DND-41 (cell line): ENCODE measurements around the gene SEMA3D.

Experiments
- ATAC-seq: fragments of 200-7000 bp; cut with Tn5 transposase; 3 replicates; pipeline ENCODE4 v1.9.1; 2021; ENCODE audit warnings: low read depth; ENCODE audit not compliant: insufficient read depth
- DNase-seq: peaks from one replicate; pipeline ENCODE4 v3.0.0-alpha.2; 2020
- H2AFZ ChIP-seq: 2 replicates; pipeline ENCODE4 v1.6.0; 2012; ENCODE audit warnings: low read depth, low read length
- H3K27ac ChIP-seq: 2 replicates; pipeline ENCODE4 v1.5.1; 2012; ENCODE audit warnings: low read length, inconsistent platforms
- H3K27me3 ChIP-seq: fragments of 200-600 bp; sonication (generic); 2 replicates; pipeline ENCODE4 v1.6.0; 2012; ENCODE audit warnings: low read length, mild to moderate bottlenecking, inconsistent platforms; ENCODE audit not compliant: insufficient read depth, poor library complexity
- H3K36me3 ChIP-seq: 2 replicates; pipeline ENCODE4 v1.5.1; 2012; ENCODE audit warnings: low read length, inconsistent platforms; ENCODE audit not compliant: insufficient read depth
- H3K4me1 ChIP-seq: 2 replicates; pipeline ENCODE4 v1.5.1; 2012; ENCODE audit warnings: mild to moderate bottlenecking, low read length; ENCODE audit not compliant: insufficient read depth
- H3K4me2 ChIP-seq: 2 replicates; pipeline ENCODE4 v1.6.0; 2012; ENCODE audit warnings: mild to moderate bottlenecking, moderate library complexity, low read length, inconsistent platforms; ENCODE audit not compliant: insufficient read depth
- H3K4me3 ChIP-seq, 2 experiments: fragments of 200-600 bp in 1 of 2; shearing (Covaris generic) in 1 of 2; 2 replicates each; pipeline ENCODE4 v1.5.1; 2012 to 2016; ENCODE audit warnings: inconsistent platforms in 2 of 2, low read length in 2 of 2, mild to moderate bottlenecking in 2 of 2, low read depth in 1 of 2, moderate library complexity in 1 of 2
- H3K79me2 ChIP-seq: 2 replicates; pipeline ENCODE4 v1.6.0; 2012; ENCODE audit warnings: low read length, inconsistent platforms; ENCODE audit not compliant: insufficient read depth
- H3K9ac ChIP-seq: 2 replicates; pipeline ENCODE4 v1.6.0; 2012; ENCODE audit warnings: low read depth, mild to moderate bottlenecking, inconsistent platforms, low read length, moderate library complexity
- H3K9me3 ChIP-seq: 2 replicates; pipeline ENCODE4 v1.5.1; 2012; ENCODE audit warnings: low read length, moderate library complexity, mild to moderate bottlenecking, inconsistent platforms; ENCODE audit not compliant: insufficient read depth, severe bottlenecking
- H4K20me1 ChIP-seq: 2 replicates; pipeline ENCODE4 v1.6.0; 2012; ENCODE audit warnings: low read length; ENCODE audit not compliant: insufficient read depth
- EZH2 ChIP-seq: IDR thresholded peaks from 3 replicates; pipeline ENCODE4 v1.6.1; 2012; ENCODE audit warnings: borderline replicate concordance, low read depth, mild to moderate bottlenecking, moderate library complexity, low read length, inconsistent platforms; ENCODE audit not compliant: severe bottlenecking
- TF ChIP-seq, protein P1 (sequence below): IDR thresholded peaks from 2 replicates; pipeline ENCODE4 v1.5.1; 2012; ENCODE audit warnings: borderline replicate concordance, low read length, moderate library complexity, mild to moderate bottlenecking; ENCODE audit not compliant: poor library complexity, severe bottlenecking; ENCODE audit errors: extremely low read depth

SEMA3D gene

DNA sequence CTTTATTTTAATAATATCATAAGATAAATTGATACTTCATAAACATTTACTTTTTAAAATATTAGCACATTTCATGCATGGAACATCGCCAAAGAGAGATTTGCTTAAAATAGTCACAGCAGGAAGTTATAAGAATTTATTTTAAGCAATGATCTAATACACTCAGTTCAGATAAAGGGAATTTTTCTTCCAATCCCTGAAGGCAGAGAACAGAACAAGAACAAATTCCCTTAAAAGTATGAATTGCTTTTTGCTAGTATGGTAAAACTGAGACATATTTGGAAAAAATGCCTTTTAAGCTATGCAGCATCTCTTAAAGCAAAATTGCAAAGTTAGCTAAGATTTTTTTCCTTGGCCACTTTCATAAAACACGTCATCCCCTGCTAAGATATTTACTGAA lies 91.0 kb downstream of the SEMA3D start:
- Histone ChIP-seq H3K79me2 (no peaks in the 10 kb centered on the region), H3K9me3 (no peaks in the 10 kb centered on the region), H3K36me3 (no peaks in the 10 kb centered on the region), H3K4me2 (no peak overlapping the region), H4K20me1 (no peaks in the 10 kb centered on the region), H3K9ac (no peak overlapping the region), H3K4me1 (no peaks in the 10 kb centered on the region), H3K4me3 (no peak overlapping the region), H3K27me3 (no peaks in the 10 kb centered on the region), H2AFZ (no peak overlapping the region), H3K27ac (no peak overlapping the region)
- no peak for ATAC-seq
- TF ChIP-seq, protein P1, sequence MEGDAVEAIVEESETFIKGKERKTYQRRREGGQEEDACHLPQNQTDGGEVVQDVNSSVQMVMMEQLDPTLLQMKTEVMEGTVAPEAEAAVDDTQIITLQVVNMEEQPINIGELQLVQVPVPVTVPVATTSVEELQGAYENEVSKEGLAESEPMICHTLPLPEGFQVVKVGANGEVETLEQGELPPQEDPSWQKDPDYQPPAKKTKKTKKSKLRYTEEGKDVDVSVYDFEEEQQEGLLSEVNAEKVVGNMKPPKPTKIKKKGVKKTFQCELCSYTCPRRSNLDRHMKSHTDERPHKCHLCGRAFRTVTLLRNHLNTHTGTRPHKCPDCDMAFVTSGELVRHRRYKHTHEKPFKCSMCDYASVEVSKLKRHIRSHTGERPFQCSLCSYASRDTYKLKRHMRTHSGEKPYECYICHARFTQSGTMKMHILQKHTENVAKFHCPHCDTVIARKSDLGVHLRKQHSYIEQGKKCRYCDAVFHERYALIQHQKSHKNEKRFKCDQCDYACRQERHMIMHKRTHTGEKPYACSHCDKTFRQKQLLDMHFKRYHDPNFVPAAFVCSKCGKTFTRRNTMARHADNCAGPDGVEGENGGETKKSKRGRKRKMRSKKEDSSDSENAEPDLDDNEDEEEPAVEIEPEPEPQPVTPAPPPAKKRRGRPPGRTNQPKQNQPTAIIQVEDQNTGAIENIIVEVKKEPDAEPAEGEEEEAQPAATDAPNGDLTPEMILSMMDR = no peak
- no peak for TF ChIP-seq EZH2
- no peak for DNase-seq

DNA sequence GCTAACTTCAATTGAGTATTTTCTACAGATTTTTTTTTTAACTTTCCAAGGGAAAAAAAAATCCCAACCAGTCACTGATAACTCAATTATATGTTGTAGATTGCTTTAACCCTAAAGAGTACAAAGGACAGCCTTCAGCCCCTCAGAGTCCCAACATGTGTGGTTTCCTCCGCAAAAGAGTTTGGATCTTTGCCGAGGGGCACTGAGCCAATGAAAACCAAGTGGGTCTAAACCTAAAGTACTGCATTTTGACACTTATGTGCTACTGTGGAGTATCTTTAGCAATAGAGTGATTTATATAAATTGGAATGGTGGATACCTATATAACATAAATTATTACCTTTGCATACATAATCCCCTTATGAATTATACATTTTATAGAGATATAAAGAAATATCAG lies 91.5 kb downstream of the SEMA3D start:
- ATAC-seq (no peak), DNase-seq (no peak)
- no peak overlapping the region for H3K9ac ChIP-seq
- H3K27me3 ChIP-seq = no peaks in the 10 kb centered on the region
- no peak overlapping the region for H3K4me3 ChIP-seq
- no peak overlapping the region for H3K4me2 ChIP-seq
- H3K4me1 ChIP-seq = no peaks in the 10 kb centered on the region
- H3K9me3 ChIP-seq = no peaks in the 10 kb centered on the region
- TF ChIP-seq EZH2 = no peak
- TF ChIP-seq, protein P1 = no peak
- no peaks in the 10 kb centered on the region for H3K79me2 ChIP-seq
- H3K36me3 ChIP-seq = no peaks in the 10 kb centered on the region
- H4K20me1 ChIP-seq = no peaks in the 10 kb centered on the region
- H3K27ac ChIP-seq = no peak overlapping the region
- no peak overlapping the region for H2AFZ ChIP-seq

DNA sequence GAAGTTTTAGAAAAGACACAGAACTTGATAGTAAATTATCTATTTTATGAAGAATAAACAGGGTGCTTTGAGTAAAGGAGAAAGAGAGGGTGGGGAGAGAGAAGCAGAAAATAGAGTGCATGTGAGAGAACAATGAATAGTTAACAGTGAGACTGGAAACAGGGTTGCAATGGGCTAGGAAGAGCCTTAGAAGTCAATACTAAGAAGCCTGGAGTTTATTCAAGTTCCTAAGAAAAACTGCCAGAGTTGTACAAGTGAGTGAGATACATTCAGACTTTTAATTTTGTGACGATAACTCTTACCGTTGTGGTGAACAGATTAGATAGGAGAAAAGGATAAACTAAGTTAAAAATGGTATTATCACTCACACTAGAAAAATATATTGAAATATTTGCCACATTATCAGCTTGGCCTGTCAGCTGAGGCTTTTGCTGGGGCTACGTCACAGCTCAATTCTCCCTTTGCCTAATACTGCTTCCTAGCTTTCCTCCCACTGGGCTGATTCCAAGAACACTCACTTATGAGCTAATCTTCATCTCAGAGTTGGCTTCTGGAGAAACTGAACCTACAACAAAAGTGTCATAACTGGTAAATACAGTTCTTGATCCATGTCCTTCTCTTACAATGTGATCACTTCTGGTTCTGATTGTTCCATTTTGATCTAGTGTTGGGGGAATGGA lies 92.7 kb downstream of the SEMA3D start:
- Histone ChIP-seq H3K4me2 (no peak overlapping the region), H3K36me3 (no peaks in the 10 kb centered on the region), H4K20me1 (no peaks in the 10 kb centered on the region), H3K4me1 (no peaks in the 10 kb centered on the region), H3K27ac (no peak overlapping the region), H3K9ac (no peak overlapping the region), H3K79me2 (no peaks in the 10 kb centered on the region), H3K4me3 (no peak overlapping the region), H3K27me3 (no peaks in the 10 kb centered on the region), H2AFZ (no peak overlapping the region), H3K9me3 (no peaks in the 10 kb centered on the region)
- DNase-seq = no peak
- no peak for ATAC-seq
- TF ChIP-seq, protein P1 = no peak
- no peak for TF ChIP-seq EZH2
